Vagina (tissue), 2 donors: ENCODE results near the gene NUP98.

Experiments
- CTCF ChIP-seq, 3 experiments: fragments of 450-650 bp in 2 of 3; fragments of 200-600 bp in 1 of 3; sonication (generic) in 1 of 3; IDR thresholded peaks; one replicate each; pipeline ENCODE4 v1.5.1; 2017 to 2019; ENCODE audit warnings: antibody characterized with exemption in 3 of 3, mild to moderate bottlenecking in 2 of 3, moderate library complexity in 2 of 3
- POLR2A ChIP-seq, 2 donors: fragments of 450-650 bp; IDR thresholded peaks; one replicate each; pipeline ENCODE4 v1.6.1; 2017; ENCODE audit warnings: antibody characterized with exemption in 2 of 2, mild to moderate bottlenecking in 2 of 2, moderate library complexity in 2 of 2

- TF ChIP-seq CTCF (IDR thresholded peaks at IDR 0.05) = no peak
- no peak for TF ChIP-seq POLR2A (IDR thresholded peaks at IDR 0.05)
These were observed 1.4 kb downstream of the NUP98 start for GRCh38 chr11:3796002-3796311.
